ENCODE results near the gene BTN3A1. TPM values are rescaled to one million over a fixed set of nuclear protein-coding genes. Genes with fewer than 3 reads are reported as not detected.
"Not testable (repeated sequence)": the region's sequence is repeated elsewhere in the genome, so short reads cannot be mapped to it uniquely, and the experiment has no call there.

The BTN3A1 gene
- total RNA-seq, 2 donors from 2014 or later = 1.9 to 2.0 TPM

- DNase-seq = no peak
- no peak overlapping the region for H3K9ac ChIP-seq (ENCODE audit: extremely low read depth, low read length, poor library complexity, severe bottlenecking)
- Mint-ChIP-seq H3K9me3 (peaks cover 38% of the 10 kb centered on the region), H3K4me3 (no peak overlapping the region), H3K4me1 (no peaks in the 10 kb centered on the region), H3K27ac (no peak overlapping the region), H3K36me3 (ENCODE audit: low read depth) (peaks cover 84% of the 10 kb centered on the region), H3K27me3 (ENCODE audit: insufficient read depth) (no peaks in the 10 kb centered on the region)
- no peaks in the 10 kb centered on the region for H3K27me3 ChIP-seq (ENCODE audit: control insufficient read depth, insufficient read depth, low read length, poor library complexity, severe bottlenecking)
- no peak for TF ChIP-seq CTCF (conservative IDR thresholded peaks at IDR 0.05)
- H3K9me3 ChIP-seq (ENCODE audit: control insufficient read depth, low read length) = peaks cover 21% of the 10 kb centered on the region
- no peaks in the 10 kb centered on the region for H3K36me3 ChIP-seq (ENCODE audit: control insufficient read depth, insufficient read depth, low read length)
- no peak overlapping the region for H3K27ac ChIP-seq (ENCODE audit: low read depth, low read length)
- no peaks in the 10 kb centered on the region for H3K4me1 ChIP-seq (ENCODE audit: control insufficient read depth, insufficient read depth, low read length)
- no peak overlapping the region for H3K4me3 ChIP-seq (ENCODE audit: low read length)
- 88% methylated on average over 5 of the region's 5 CpGs for WGBS, 2 experiments (ENCODE audit: insufficient coverage in 1 of 2, insufficient read length in 1 of 2)
Measured at GRCh38 chr6:26430787-26431186, 28.7 kb downstream of the BTN3A1 start.

- Mint-ChIP-seq H3K36me3 (ENCODE audit: low read depth) (peaks cover 80% of the 10 kb centered on the region), H3K4me1 (no peaks in the 10 kb centered on the region), H3K9me3 (peaks cover 38% of the 10 kb centered on the region), H3K27ac (no peak overlapping the region), H3K27me3 (ENCODE audit: insufficient read depth) (no peaks in the 10 kb centered on the region), H3K4me3 (no peak overlapping the region)
- no peak overlapping the region for H3K9ac ChIP-seq (ENCODE audit: extremely low read depth, low read length, poor library complexity, severe bottlenecking)
- H3K36me3 ChIP-seq (ENCODE audit: control insufficient read depth, insufficient read depth, low read length) = no peaks in the 10 kb centered on the region
- peaks cover 21% of the 10 kb centered on the region for H3K9me3 ChIP-seq (ENCODE audit: control insufficient read depth, low read length)
- TF ChIP-seq CTCF (conservative IDR thresholded peaks at IDR 0.05) = no peak
- DNase-seq = no peak
- no peaks in the 10 kb centered on the region for H3K4me1 ChIP-seq (ENCODE audit: control insufficient read depth, insufficient read depth, low read length)
- H3K4me3 ChIP-seq (ENCODE audit: low read length) = no peak overlapping the region
- WGBS, 2 experiments (ENCODE audit: insufficient coverage in 1 of 2, insufficient read length in 1 of 2) = 90 to 95% methylated on average over 2 to 6 of the region's 6 CpGs
- no peaks in the 10 kb centered on the region for H3K27me3 ChIP-seq (ENCODE audit: control insufficient read depth, insufficient read depth, low read length, poor library complexity, severe bottlenecking)
- no peak overlapping the region for H3K27ac ChIP-seq (ENCODE audit: low read depth, low read length)
Measured at GRCh38 chr6:26431258-26432172, 29.4 kb downstream of the BTN3A1 start.

GRCh38 chr6:26432627-26433201, 30.6 kb downstream of the BTN3A1 start:
- H3K36me3 Mint-ChIP-seq (ENCODE audit: low read depth) = peaks cover 69% of the 10 kb centered on the region
- no peaks in the 10 kb centered on the region for H3K27me3 Mint-ChIP-seq (ENCODE audit: insufficient read depth)
- no peak overlapping the region for H3K9ac ChIP-seq (ENCODE audit: extremely low read depth, low read length, poor library complexity, severe bottlenecking)
- no peak overlapping the region for H3K4me3 Mint-ChIP-seq
- WGBS, 2 experiments (ENCODE audit: insufficient coverage in 1 of 2, insufficient read length in 1 of 2) = 86 to 94% methylated on average over 2 to 4 of the region's 5 CpGs
- no peak overlapping the region for H3K4me3 ChIP-seq (ENCODE audit: low read length)
- peaks cover 21% of the 10 kb centered on the region for H3K9me3 ChIP-seq (ENCODE audit: control insufficient read depth, low read length)
- H3K36me3 ChIP-seq (ENCODE audit: control insufficient read depth, insufficient read depth, low read length) = no peaks in the 10 kb centered on the region
- H3K9me3 Mint-ChIP-seq = peaks cover 38% of the 10 kb centered on the region
- no peak for DNase-seq
- no peak for TF ChIP-seq CTCF (conservative IDR thresholded peaks at IDR 0.05)
- no peaks in the 10 kb centered on the region for H3K4me1 Mint-ChIP-seq
- H3K4me1 ChIP-seq (ENCODE audit: control insufficient read depth, insufficient read depth, low read length) = no peaks in the 10 kb centered on the region
- no peak overlapping the region for H3K27ac ChIP-seq (ENCODE audit: low read depth, low read length)
- H3K27ac Mint-ChIP-seq = no peak overlapping the region
- H3K27me3 ChIP-seq (ENCODE audit: control insufficient read depth, insufficient read depth, low read length, poor library complexity, severe bottlenecking) = no peaks in the 10 kb centered on the region

GRCh38 chr6:26433680-26434079, 31.6 kb downstream of the BTN3A1 start:
- H3K27me3 Mint-ChIP-seq (ENCODE audit: insufficient read depth) = not testable (repeated sequence)

More at GRCh38 chr6:26433680-26434079, 31.6 kb downstream of the BTN3A1 start:
- not testable (repeated sequence) for H3K4me3 ChIP-seq (ENCODE audit: low read length); H3K4me1 ChIP-seq (ENCODE audit: control insufficient read depth, insufficient read depth, low read length); H3K4me3 Mint-ChIP-seq; H3K4me1 Mint-ChIP-seq; H3K36me3 ChIP-seq (ENCODE audit: control insufficient read depth, insufficient read depth, low read length); H3K27ac ChIP-seq (ENCODE audit: low read depth, low read length); H3K27me3 ChIP-seq (ENCODE audit: control insufficient read depth, insufficient read depth, low read length, poor library complexity, severe bottlenecking); H3K9ac ChIP-seq (ENCODE audit: extremely low read depth, low read length, poor library complexity, severe bottlenecking); DNase-seq; H3K27ac Mint-ChIP-seq
- 93 to 96% methylated on average over 8 of the region's 8 CpGs for WGBS, 2 experiments (ENCODE audit: insufficient coverage in 1 of 2, insufficient read length in 1 of 2)
- Mint-ChIP-seq H3K36me3 (ENCODE audit: low read depth) (peaks cover 62% of the 10 kb centered on the region), H3K9me3 (peaks cover 38% of the 10 kb centered on the region)
- peaks cover 21% of the 10 kb centered on the region for H3K9me3 ChIP-seq (ENCODE audit: control insufficient read depth, low read length)

Data from endodermal cell (in vitro differentiated cells).